GM12878 (cell line): ENCODE results near the gene DENND6B. TPM values are rescaled to one million over a fixed set of nuclear protein-coding genes. Genes with fewer than 3 reads are reported as not detected.

Experiments used
- BCL3 ChIP-seq: IDR thresholded peaks from 2 replicates; pipeline ENCODE4 v1.6.1; 2011; ENCODE audit warnings: borderline replicate concordance, low read depth, mild to moderate bottlenecking, moderate library complexity, low read length; ENCODE audit not compliant: insufficient read depth, poor library complexity, severe bottlenecking
- CEBPZ ChIP-seq: fragments of 150-350 bp; IDR thresholded peaks from 2 replicates; pipeline ENCODE4 v1.6.1; 2016; ENCODE audit warnings: low read depth, low read length
- CTCF ChIP-seq, 3 experiments: IDR thresholded peaks in 2 of 3; conservative IDR thresholded peaks in 1 of 3; 2 replicates each; pipeline ENCODE4 v1.5.1; 2011; ENCODE audit warnings: low read depth in 3 of 3, low read length in 3 of 3, mild to moderate bottlenecking in 3 of 3, control low read depth in 2 of 3, moderate library complexity in 2 of 3, inconsistent platforms in 1 of 3, mixed read lengths in 1 of 3; ENCODE audit not compliant: control insufficient read depth in 2 of 3, insufficient read depth in 1 of 3; ENCODE audit errors: extremely low read depth in 1 of 3
- DPF2 ChIP-seq: fragments of 450-650 bp; IDR thresholded peaks from 2 replicates; pipeline ENCODE4 v1.6.1; 2017; ENCODE audit warnings: mild to moderate bottlenecking
- EGR1 ChIP-seq, 2 experiments: IDR thresholded peaks; 1 replicate in 1 of 2; 2 replicates in 1 of 2; pipeline ENCODE4 v1.6.1; 2011 to 2012; ENCODE audit warnings: low read depth in 2 of 2, low read length in 2 of 2, borderline replicate concordance in 1 of 2, mild to moderate bottlenecking in 1 of 2, moderate library complexity in 1 of 2
- IKZF1 ChIP-seq: fragments of 450-650 bp; conservative IDR thresholded peaks from 2 replicates; pipeline ENCODE4 v1.6.1; 2017; ENCODE audit warnings: antibody characterized with exemption, mild to moderate bottlenecking
- KAT2A ChIP-seq: conservative IDR thresholded peaks from 2 replicates; pipeline ENCODE4 v1.6.1; 2011; ENCODE audit warnings: low read depth, low read length; ENCODE audit not compliant: control insufficient read depth
- MLLT1 ChIP-seq: fragments of 450-650 bp; IDR thresholded peaks from 2 replicates; pipeline ENCODE4 v1.6.1; 2016; ENCODE audit warnings: mild to moderate bottlenecking
- MTA3 ChIP-seq: IDR thresholded peaks from 2 replicates; pipeline ENCODE4 v1.6.1; 2012; ENCODE audit warnings: low read length, inconsistent platforms, borderline replicate concordance
- MXI1 ChIP-seq: fragments of 150-350 bp; IDR thresholded peaks from 2 replicates; pipeline ENCODE4 v1.6.1; 2011; ENCODE audit warnings: low read depth, mild to moderate bottlenecking, inconsistent platforms, low read length, improper control_type of control experiment
- PAX8 ChIP-seq: fragments of 450-650 bp; IDR thresholded peaks from 2 replicates; pipeline ENCODE4 v1.6.1; 2017; ENCODE audit warnings: mild to moderate bottlenecking, moderate library complexity
- RELB ChIP-seq: fragments of 450-650 bp; IDR thresholded peaks from 2 replicates; pipeline ENCODE4 v1.6.1; 2017; ENCODE audit warnings: low read depth, mild to moderate bottlenecking, moderate library complexity
- RFX5 ChIP-seq: IDR thresholded peaks from 2 replicates; pipeline ENCODE4 v1.6.1; 2011; ENCODE audit warnings: low read depth, low read length, improper control_type of control experiment
- SRF ChIP-seq, 2 experiments: IDR thresholded peaks; 2 replicates each; pipeline ENCODE4 v1.6.1; 2011; ENCODE audit warnings: low read depth in 2 of 2, low read length in 2 of 2, mild to moderate bottlenecking in 1 of 2, moderate library complexity in 1 of 2
- STAT3 ChIP-seq: IDR thresholded peaks from 2 replicates; pipeline ENCODE4 v1.6.1; 2011; ENCODE audit warnings: low read depth, low read length, improper control_type of control experiment
- USF2 ChIP-seq: IDR thresholded peaks from 2 replicates; pipeline ENCODE4 v1.6.1; 2011; ENCODE audit warnings: low read depth, low read length, improper control_type of control experiment, borderline replicate concordance
- ZNF24 ChIP-seq: fragments of 450-650 bp; IDR thresholded peaks from 2 replicates; pipeline ENCODE4 v1.6.1; 2017; ENCODE audit warnings: antibody characterized with exemption, mild to moderate bottlenecking
- polyA plus RNA-seq, 11 experiments: library from polyadenylated mRNA; depleted of rRNA in 4 of 11; unstranded in 6 of 11; stranded (reverse) in 5 of 11; fragments of >200 nt; fragmentation: Nextera tagmentation in 4 of 11; fragmentation: Illumina TruSeq in 1 of 11; extraction: Ambion mirVana in 4 of 11; extraction: Trizol in 1 of 11; gene quantifications; 1 replicate in 1 of 11; 2 replicates in 10 of 11; pipeline versions ENCODE4 v1.2.1 to v1.2.3, GENCODE V29; 2011 to 2016; ENCODE audit warnings: inconsistent platforms in 2 of 11, missing spikeins in 2 of 11, low read depth in 1 of 11
- total RNA-seq, 4 experiments: library from RNA; depleted of rRNA in 3 of 4; stranded (reverse); fragments of >200 nt in 3 of 4; fragmentation: Illumina TruSeq in 1 of 4; extraction: Trizol in 1 of 4; gene quantifications; 2 replicates each; pipeline versions ENCODE4 v1.2.1 to v1.2.3, GENCODE V29; 2013 to 2021

The DENND6B gene
- total and polyA plus RNA-seq, 10 of the 15 experiments (the other 5 are each of a cell fraction or from before 2014, with no cell fraction given): 0.72 to 11.3 (median 6.2) TPM

GRCh38 chr22:50341977-50342650 is 15.3 kb upstream of the DENND6B start (continued):
- TF ChIP-seq USF2 (no peak), STAT3 (no peak), SRF (IDR thresholded peaks at IDR 0.05; ENCODE audit: low read depth in 2 of 2, low read length in 2 of 2) (0 out of 4 replicates have a peak, but pooled peaks of 1 of the 2 experiments have one; percentile 21), MTA3 (no peak; the same call in 1 of the 2 replicates), RFX5 (no peak), KAT2A (no peak), BCL3 (no peak), IKZF1 (peak; percentile 32; the same call in 1 of the 2 replicates), ZNF24 (0 out of 2 replicates have a peak, but pooled peaks have one; percentile 29), RELB (0 out of 2 replicates have a peak, but pooled peaks have one; percentile 34), CTCF (IDR thresholded peaks at IDR 0.05 in 2 of 3, conservative IDR thresholded peaks at IDR 0.05 in 1 of 3; ENCODE audit: control insufficient read depth in 2 of 3, extremely low read depth in 1 of 3, insufficient read depth in 1 of 3, low read depth in 3 of 3, low read length in 3 of 3) (peak; percentile 96 to 99 (median 96); a peak in 5 of 6 replicates), EGR1 (IDR thresholded peaks at IDR 0.05; ENCODE audit: borderline replicate concordance in 1 of 2, low read depth in 2 of 2, low read length in 2 of 2) (no peak), DPF2 (no peak), PAX8 (no peak), MXI1 (no peak; the same call in 1 of the 2 replicates), MLLT1 (no peak), CEBPZ (no peak)
